ENCODE measurements around the gene FFAR3. TPM values are rescaled to one million over a fixed set of nuclear protein-coding genes. Genes with fewer than 3 reads are reported as not detected.

The FFAR3 gene, protein sequence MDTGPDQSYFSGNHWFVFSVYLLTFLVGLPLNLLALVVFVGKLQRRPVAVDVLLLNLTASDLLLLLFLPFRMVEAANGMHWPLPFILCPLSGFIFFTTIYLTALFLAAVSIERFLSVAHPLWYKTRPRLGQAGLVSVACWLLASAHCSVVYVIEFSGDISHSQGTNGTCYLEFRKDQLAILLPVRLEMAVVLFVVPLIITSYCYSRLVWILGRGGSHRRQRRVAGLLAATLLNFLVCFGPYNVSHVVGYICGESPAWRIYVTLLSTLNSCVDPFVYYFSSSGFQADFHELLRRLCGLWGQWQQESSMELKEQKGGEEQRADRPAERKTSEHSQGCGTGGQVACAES
- not detected for polyA plus RNA-seq (2012; ENCODE audit: insufficient read depth, insufficient read length)

DNA sequence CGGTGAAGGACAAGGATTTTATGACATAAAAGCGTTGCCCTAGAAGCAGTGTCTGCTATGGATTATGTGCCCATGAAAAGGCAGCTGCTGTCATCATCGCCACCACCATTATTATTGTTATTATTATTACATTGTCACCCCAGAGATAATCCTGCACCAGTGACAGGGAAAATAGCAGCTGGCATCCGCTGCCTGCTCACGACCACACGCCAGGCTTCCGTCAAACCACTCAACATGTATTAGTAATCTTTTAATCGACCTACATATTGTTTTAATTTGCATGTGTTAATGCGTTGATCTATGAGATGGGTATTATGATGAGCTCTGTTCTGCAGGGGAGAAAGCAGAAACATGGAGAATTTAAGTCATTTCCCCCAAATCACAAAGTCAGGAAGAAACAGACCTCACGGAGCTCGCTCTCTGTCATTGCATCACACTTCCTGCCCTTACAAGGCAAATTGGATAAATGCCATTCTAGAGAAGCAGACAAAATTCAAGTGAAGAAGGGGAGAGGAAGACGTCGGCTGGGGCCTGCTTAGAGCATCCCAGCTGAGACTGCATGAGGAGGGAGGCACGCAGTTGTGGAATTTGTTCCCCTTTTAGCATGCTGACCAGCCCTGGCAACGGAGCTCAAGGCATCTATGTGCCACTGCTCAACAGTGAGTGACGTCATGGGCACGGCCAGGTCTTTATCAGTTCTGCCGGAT is at the start of gene FFAR3:
TSS of gene FFAR3 (plus strand) at position 594 of the 707 bp plus-strand sequence. CDS start 431 bp downstream, outside the sequence.
- peak; percentile 22 for DNase-seq (ENCODE audit: low read depth, low spot score)
- H3K4me3 ChIP-seq (ENCODE audit: low read length): no peak within 1 kb of the TSS

DNA sequence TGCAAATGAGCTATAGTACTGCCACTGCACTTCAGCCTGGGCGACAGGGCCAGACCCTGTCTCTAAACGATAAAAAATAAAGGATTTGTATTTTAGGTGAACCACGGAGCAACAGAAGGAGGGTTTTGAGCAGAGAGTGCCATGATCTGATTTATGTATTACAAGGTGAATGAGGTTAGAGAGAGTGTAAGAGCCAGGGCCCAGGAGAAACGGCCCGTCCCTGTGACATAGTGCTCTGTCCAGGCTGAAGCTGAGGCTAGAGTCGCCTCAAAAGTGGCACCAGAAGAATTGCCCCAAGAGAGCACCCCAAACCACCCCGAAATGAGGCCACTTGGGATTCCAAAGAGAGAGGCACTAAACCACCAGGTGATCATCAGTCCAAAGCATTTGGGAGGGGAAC is 49.4 kb upstream of the FFAR3 start:
- no peak overlapping the region for H3K4me3 ChIP-seq (ENCODE audit: low read length)
- DNase-seq (ENCODE audit: low read depth, low spot score): no peak

DNA sequence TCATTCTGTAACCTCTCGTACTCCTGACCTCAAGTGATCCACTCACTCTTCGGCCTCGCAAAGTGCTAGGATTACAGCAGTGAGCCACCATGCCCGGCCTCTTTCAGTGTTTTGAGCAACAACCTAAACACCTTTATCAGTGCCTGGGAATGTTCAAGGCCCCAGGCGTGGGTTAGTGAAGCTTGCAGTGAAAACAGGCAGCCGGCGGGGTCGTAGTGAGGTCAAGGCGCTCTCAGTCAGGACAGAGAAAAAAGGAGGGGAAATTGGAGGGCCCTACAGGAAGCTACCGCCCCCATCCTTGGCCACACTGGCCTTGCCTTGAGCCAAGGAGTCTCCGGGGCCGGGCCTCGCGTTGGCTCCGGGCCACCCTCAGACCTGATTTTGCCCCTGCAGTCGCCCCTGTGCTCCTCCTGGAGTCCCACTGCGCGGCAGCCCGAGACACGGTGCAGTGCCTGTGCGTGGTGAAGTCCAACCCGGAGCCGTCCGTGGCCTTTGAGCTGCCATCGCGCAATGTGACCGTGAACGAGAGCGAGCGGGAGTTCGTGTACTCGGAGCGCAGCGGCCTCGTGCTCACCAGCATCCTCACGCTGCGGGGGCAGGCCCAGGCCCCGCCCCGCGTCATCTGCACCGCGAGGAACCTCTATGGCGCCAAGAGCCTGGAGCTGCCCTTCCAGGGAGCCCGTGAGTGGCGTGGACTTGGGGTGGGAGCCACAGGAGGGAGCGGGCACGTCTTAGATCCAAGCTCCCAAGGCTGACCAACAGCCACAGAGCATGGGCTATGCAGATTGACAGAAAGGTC is 48.6 kb upstream of the FFAR3 start:
- H3K4me3 ChIP-seq (ENCODE audit: low read length): no peak overlapping the region
- no peak for DNase-seq (ENCODE audit: low read depth, low spot score)

DNA sequence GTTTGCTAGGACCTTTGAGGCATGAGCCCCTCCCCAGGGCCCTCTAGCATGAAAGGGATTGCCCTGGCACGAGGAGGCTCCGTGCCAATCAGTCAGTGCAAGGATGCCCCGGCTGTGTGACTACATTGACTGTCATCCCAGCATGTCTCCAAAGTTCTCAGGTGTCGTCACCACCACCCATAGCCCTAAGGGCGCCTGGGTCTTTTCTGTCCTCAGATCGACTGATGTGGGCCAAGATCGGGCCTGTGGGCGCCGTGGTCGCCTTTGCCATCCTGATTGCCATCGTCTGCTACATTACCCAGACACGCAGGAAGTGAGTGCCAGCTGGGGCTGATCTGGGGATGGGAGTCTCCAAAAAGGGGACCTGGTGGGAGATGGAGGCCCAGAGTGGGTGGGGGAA is 47.9 kb upstream of the FFAR3 start:
- DNase-seq (ENCODE audit: low read depth, low spot score): peak; percentile 65
- no peak overlapping the region for H3K4me3 ChIP-seq (ENCODE audit: low read length)

DNA sequence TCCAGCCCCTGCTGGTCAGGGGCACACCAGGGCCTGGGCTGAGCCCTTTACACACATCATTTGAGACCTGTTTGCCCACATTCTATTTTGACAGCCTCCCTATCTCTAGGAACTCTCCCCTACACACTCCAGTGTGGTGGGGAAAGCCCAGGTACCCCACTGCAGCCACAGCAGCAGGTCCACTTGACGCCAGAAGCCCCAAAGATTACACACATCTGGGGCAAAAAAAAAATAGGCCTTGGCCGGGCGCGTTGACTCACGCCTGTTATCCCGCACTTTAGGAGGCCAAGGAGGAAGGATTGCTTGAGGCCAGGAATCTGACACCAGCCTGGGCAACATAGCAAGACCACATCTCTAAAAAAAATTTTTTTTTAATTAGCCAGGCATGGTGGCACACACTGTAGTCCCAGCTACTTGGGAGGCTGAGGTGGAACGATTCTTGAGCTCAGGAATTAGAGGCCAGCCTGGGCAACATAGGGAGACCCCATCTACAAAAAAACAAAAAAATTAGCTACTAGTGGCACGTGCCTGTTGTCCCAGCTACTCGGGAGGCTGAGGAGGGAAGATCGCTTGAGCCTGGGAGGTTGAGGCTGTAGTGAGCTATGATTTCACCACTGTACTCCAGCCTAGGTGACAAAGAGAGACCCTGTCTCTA is 47.3 kb upstream of the FFAR3 start:
- H3K4me3 ChIP-seq (ENCODE audit: low read length): no peak overlapping the region
- no peak for DNase-seq (ENCODE audit: low read depth, low spot score)

DNA sequence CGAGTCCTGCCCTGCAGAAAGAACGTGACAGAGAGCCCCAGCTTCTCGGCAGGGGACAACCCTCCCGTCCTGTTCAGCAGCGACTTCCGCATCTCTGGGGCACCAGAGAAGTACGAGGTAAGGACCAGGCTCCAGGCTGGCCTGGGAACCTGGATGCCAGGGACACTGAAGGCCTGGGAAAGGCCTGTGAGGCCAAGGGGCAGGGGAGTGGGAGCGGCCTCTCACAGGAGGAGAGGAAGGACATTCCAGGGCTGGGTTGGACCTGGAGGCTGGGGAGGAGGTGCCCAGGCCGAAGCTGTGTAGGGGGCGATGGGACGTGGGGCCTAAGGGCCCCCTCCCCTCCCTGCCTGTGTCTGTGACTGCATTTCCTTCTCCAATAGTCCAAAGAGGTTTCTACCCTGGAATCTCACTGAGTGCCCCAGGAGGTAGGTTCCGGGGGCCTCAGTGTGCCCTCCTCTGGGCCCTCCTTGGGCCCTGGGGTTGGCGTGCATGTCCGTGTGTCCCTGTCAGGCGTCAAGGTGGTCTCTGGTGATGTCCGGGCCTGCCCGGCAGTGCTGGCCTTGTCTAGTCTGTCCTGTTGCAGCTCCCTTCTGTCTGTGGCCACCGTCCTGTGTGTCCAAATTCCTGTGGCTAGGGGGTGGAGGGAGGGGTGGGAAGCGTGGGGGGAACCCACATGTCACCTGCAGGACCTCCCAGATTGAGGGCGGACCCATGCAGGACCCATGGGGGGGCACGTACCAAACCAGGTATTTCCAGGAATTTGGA is 46.2 kb upstream of the FFAR3 start:
- no peak overlapping the region for H3K4me3 ChIP-seq (ENCODE audit: low read length)
- DNase-seq (ENCODE audit: low read depth, low spot score): no peak

DNA sequence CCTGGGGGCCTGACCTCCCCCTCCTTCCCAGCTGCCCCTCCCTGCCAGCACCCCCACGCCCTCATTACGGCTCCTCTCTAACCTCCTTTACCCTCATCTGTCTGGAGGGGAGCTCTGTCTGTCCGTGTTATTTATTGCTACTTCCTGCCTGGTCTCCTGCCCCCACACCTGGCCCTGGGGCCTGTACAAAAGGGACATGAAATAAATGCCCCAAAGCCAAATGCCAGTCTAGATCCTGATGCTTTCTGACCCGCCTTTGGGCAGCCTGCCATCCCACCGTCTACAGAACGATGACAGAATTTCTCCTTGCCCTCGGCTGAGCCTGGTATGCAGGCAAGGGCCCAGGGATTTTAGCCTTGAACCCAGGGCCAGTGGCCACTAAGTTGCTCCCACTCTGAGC is 44.7 kb upstream of the FFAR3 start:
- DNase-seq (ENCODE audit: low read depth, low spot score): no peak
- H3K4me3 ChIP-seq (ENCODE audit: low read length): no peak overlapping the region

DNA sequence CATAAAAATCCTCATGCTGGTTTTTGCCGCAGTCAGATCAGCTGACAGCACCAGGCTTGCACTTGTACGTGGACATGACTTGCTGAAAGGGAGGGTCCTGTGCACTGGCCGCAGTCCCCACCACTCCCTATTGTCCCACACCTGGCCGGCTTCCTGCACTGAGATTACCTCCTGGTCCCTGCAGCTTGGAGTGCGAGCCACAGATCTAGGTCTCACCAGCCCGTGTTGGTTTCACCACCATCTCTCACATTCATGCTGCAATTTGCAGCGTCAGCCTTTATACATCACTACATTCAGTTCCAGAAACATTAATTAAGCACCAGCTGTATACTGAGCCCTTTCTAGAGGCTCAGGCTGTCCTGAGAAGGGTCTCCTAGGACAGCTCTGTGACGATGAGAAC is 44.2 kb upstream of the FFAR3 start:
- no peak for DNase-seq (ENCODE audit: low read depth, low spot score)

DNA sequence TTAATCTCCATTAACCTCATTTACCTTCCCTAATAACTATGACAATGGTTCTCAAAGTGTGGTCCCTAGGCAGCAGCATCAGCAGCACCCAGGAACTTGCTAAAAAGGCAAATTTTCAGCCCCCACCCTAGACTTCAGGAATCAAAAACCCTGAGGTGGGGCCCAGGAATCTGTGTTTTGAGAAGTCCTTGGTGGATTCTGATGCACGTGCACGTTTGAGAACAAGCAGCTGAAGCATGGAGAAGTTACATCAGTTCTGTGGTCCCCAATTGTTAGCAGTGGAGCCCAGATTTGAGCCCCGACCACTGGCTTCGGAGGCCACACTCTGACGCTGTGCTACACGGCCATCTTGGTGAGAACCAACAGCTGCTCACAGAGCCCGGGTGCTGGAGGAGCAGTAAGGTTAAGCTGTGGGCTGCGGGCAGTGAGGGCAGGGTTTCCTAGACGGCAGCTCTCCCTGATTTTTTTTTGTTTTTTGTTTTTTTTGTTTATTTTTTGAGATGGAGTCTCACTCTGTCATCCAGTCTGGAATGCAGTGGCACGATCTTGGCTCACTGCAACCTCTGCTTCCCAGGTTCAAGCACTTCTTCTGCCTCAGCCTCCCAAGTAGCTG is 43.3 kb upstream of the FFAR3 start:
- no peak for DNase-seq (ENCODE audit: low read depth, low spot score)
- no peak overlapping the region for H3K4me3 ChIP-seq (ENCODE audit: low read length)

More for the DNA sequence above, 44.2 kb upstream of the FFAR3 start:
- H3K4me3 ChIP-seq (ENCODE audit: low read length): no peak overlapping the region

DNA sequence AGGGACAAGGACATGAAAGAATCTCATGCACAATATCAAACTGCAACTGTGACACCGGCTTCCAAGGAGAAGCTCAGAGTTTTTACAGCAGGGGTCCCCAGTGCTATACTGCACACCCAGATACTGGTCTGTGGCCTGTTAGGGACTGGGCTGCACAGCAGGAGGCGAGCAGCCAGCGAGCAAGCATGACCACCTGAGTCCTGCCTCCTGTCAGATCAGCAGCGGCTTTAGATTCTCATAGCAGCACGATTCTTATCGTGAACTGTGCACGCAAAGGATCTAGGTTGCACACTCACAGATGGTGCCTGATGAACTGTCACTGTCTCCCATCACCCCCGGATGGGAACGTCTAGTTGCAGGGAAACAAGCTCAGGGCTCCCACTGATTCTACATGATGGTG is 42.4 kb upstream of the FFAR3 start:
- no peak for DNase-seq (ENCODE audit: low read depth, low spot score)
- H3K4me3 ChIP-seq (ENCODE audit: low read length): no peak overlapping the region

DNA sequence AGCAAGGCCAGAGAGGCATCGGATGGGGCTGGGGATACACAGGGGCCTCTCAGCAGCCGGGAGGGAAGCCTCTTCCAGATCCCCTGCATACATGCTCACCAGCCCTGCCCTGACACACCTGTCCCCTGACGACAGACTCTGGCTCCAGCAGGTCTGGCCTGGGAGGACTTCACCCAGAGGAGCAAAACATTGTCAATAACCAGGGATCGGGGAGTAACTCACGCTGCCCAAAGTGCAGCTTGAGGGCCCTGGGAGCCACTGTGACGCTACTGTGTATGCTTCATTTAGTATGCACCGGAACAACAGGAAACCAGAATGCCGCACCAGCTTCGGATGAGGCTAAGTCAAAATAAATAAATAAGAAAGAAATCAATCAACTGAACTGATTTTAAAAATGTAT is 41.7 kb upstream of the FFAR3 start:
- H3K4me3 ChIP-seq (ENCODE audit: low read length): no peak overlapping the region
- no peak for DNase-seq (ENCODE audit: low read depth, low spot score)

DNA sequence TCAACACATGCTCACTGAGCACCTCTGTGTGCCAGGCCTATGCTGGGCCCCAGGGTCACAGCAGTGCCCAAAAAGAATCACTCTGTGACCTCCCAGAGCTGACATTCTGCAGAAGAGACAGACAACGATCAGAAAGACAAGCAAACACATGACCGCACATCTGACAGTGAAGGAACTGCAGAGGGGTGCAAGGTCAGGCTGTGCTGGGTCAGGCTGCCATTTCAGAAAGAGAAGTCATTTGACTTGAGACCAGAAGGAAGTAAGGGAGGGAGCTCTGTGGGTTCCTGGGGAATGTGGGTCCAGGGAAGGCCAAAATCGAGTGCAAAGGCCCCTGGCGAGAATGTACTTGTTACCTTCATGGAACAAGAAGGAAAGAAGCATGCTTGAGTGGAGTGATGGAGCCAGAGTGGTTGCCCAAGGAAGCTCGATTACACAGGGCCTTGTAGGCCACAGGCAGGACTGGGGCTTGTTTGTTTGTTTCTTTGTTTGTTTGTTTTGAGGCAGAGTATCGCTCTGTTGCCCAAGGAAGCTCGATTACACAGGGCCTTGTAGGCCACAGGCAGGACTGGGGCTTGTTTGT is 40.7 kb upstream of the FFAR3 start:
- H3K4me3 ChIP-seq (ENCODE audit: low read length): no peak overlapping the region
- DNase-seq (ENCODE audit: low read depth, low spot score): no peak

DNA sequence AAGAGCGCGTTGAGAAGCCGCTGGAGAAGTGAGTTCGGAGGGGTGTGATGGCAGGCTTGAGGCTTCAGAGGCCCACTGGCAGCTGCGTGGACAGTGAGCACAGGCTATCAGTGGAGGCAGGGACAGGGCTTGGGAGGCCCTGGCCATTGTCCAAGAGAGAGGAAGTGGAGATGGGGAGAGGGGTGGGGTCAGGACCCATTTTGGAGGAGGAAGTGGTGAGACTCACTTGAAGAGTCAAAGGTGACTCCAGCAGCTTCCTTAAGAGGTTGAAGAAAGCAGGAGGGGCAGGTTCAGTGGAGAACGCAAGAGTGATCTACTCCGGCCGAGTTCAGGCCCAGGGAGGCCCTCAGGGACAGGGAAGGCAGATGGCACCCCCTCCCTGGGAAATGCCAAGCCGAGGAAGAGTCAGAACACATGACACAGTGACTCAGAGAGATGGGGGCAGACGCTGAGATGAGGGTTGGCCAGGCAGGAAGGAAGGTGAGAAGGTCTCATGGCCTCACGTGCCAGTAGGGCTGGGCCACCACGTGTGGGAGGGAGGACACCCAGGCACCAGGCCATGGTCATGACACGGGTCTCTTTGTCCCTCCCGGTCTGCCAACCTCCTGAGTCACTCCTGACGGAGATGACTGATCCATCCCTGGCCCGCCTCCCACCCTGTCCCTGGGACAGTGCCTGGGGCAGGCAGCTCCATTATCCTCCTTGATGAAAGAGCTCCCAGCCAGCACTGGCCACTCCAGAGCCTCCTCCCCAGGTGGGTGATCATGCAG is 39.4 kb upstream of the FFAR3 start:
- DNase-seq (ENCODE audit: low read depth, low spot score): no peak
- no peak overlapping the region for H3K4me3 ChIP-seq (ENCODE audit: low read length)

DNA sequence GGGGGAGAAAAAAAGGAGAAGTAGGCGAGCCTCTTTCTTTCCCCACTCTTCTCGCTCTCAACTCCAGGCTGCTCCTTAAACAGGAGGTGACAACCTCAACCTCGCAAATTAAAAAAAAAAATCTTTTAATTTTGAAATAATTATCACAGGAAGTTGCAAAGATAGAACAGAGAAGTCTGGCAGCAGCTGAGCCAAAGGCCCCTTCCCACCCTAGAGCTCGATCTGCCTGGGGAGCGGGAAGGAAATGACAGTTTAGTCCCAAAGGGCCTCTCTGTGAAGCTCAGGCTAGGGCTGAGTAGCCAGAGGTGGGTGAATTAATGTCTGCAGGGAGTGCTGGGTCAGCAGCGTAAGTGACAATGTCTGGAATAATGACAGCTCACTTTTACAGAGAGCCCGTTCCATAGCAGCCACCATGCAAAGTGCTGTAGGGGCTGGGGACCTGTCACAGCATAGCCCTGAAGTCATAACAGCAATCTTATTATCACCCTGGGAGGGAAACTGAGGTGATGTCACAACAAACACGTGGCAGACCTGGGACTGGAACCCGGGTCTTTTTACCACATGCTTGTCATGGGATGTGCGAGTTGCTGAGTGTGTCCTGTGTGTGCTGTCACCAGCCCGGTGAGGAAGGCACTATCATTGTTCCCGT is 38.1 kb upstream of the FFAR3 start:
- H3K4me3 ChIP-seq (ENCODE audit: low read length): no peak overlapping the region
- DNase-seq (ENCODE audit: low read depth, low spot score): no peak

DNA sequence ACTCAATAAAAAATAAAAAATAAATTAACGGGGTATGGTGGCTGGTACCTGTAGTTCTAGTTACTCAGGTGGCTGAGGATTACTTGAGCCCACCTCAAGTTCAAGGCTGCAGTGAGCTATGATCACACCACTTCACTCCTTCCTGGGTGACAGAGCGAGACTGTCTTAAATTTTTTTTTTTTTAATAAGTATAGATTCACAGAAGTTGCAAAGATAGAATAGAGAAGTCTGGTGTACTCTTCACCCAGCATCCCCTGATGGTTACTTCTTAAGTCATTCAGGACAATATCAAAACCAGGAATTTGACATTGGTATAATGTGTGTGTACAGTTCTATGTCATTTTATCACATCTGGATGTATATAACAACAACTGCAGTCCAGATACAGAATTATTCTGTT is 37.0 kb upstream of the FFAR3 start:
- H3K4me3 ChIP-seq (ENCODE audit: low read length): no peak overlapping the region
- no peak for DNase-seq (ENCODE audit: low read depth, low spot score)

DNA sequence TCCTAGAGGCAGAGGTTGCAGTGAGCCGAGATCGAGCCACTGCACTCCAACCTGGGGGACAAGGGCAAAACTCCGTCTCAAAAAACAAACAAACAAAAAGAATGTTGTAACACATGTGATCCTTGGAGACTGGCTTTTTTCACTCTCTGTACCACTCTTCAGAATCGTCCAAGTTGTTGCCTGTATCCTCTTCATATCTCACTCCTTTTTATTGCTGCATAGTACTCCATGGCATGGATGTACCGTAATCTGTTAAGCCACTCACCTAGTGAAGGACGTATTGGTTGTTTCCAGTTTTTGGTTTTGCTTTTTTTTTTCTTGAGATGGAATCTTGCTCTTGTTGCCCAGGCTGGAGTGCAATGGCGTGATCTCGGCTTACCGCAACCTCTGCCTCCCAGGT is 36.2 kb upstream of the FFAR3 start:
- no peak overlapping the region for H3K4me3 ChIP-seq (ENCODE audit: low read length)

DNA sequence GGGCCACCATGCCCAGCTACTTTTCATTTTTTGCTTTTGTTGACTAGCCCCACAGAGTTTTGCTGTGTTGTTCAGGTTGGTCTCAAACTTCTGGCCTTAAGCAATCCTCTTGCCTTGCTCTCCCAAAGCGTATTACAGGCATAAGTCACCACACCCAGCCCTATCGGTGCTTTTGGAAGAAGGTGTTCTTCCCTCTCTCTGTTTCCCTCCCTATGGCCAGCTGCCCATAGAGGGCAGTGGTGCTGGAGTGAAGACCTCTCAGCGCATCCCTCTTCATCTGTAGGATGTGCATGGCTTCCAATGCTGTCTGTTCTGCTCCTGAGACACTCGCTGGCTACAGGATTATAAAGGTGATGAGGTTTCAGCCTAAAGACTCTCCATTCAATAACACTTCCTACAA is 30.6 kb upstream of the FFAR3 start:
- DNase-seq (ENCODE audit: low read depth, low spot score): no peak
- no peak overlapping the region for H3K4me3 ChIP-seq (ENCODE audit: low read length)

More for the DNA sequence above, 36.2 kb upstream of the FFAR3 start:
- no peak for DNase-seq (ENCODE audit: low read depth, low spot score)
